ENCODE data around the gene DEFB108B.
"Not testable (repeated sequence)": the region's sequence is repeated elsewhere in the genome, so short reads cannot be mapped to it uniquely, and the experiment has no call there.

Gene DEFB108B

DNA sequence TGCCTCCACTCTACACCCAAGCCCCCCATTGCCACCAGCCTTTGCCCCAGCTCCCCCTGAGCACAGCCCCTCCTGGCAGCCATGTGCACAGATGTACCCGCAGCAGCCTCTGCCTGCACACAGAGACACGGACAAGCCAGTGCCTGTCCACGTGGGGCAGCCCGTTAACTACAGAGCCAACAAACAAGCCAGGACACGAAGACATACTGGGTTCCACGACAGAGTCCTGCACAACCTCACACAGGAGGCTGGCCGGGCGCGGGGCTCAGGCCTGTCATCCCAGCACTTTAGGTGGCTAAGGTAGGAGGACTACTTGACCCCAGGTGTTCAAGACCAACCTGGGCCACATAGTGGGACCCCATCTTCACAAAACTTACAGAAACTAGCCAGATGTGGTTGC, 36.2 kb upstream of the DEFB108B start:
- H3K27ac ChIP-seq; H3K4me3 ChIP-seq (ENCODE audit: low read depth, low read length); DNase-seq; H3K9me3 ChIP-seq (ENCODE audit: severe bottlenecking); H3K27me3 ChIP-seq (ENCODE audit: insufficient read depth, low read depth, severe bottlenecking); H3K36me3 ChIP-seq: not testable (repeated sequence)

DNA sequence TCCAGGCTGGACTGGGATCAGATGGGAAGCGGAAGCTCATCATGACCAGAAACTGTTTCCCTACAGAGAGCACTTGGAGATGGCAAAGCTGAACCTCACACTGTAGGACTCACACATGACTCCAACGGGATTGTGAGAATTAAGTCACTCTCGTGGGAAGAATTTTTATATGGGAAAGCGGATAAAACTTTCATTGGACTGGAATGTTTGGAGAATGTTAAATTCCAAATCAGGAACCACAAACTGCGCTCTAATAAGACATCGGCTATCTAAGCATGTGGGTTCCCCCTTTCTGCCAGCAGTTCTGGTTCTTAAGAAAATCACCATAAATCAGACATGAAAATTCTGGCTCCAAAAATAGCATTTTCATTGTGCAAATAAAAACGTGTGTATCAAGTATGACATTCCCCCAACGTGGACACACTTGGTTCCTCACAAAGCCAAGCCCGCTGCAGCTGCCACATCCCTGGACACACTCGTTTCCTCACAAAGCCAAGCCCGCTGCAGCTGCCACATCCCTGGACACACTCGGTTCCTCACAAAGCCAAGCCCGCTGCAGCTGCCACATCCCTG, 33.4 kb upstream of the DEFB108B start:
- not testable (repeated sequence) for H3K27ac ChIP-seq; H3K9me3 ChIP-seq (ENCODE audit: severe bottlenecking); H3K27me3 ChIP-seq (ENCODE audit: insufficient read depth, low read depth, severe bottlenecking); H3K4me3 ChIP-seq (ENCODE audit: low read depth, low read length); DNase-seq; H3K36me3 ChIP-seq

DNA sequence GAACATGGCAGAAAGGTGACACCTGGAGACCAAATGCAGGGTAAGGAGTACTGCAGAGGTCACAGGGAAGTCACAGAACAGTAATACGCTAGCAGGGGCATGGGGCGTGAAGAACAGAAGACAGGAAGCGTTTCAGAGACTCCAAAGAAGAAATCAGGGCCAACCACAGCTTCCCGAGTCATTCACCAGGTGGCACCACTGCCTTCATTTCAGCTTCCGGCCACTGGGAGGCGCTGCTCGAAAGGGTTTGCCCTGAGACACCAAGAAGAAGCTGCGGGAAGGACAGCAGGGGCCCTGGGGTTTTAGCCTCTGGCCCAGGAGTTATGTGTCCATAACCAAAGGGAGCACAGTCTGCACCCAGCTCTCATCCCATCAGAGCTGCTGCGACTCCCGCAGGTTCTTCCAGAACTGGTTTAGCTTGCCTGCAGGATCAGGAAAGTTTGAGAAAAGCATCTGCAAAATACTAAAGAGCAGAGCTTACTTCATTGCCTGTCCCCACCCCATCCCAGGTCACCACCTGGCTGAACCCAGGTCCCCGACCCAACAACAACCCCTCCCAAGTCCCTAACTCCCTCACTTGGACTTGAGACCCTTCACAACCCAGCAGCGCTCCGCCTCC, 32.6 kb upstream of the DEFB108B start:
- DNase-seq: peak; percentile 86
- not testable (repeated sequence) for H3K27me3 ChIP-seq (ENCODE audit: insufficient read depth, low read depth, severe bottlenecking); H3K4me3 ChIP-seq (ENCODE audit: low read depth, low read length); H3K27ac ChIP-seq; H3K36me3 ChIP-seq; H3K9me3 ChIP-seq (ENCODE audit: severe bottlenecking)
- TF ChIP-seq, protein P1, sequence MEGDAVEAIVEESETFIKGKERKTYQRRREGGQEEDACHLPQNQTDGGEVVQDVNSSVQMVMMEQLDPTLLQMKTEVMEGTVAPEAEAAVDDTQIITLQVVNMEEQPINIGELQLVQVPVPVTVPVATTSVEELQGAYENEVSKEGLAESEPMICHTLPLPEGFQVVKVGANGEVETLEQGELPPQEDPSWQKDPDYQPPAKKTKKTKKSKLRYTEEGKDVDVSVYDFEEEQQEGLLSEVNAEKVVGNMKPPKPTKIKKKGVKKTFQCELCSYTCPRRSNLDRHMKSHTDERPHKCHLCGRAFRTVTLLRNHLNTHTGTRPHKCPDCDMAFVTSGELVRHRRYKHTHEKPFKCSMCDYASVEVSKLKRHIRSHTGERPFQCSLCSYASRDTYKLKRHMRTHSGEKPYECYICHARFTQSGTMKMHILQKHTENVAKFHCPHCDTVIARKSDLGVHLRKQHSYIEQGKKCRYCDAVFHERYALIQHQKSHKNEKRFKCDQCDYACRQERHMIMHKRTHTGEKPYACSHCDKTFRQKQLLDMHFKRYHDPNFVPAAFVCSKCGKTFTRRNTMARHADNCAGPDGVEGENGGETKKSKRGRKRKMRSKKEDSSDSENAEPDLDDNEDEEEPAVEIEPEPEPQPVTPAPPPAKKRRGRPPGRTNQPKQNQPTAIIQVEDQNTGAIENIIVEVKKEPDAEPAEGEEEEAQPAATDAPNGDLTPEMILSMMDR (IDR thresholded peaks at IDR 0.05; ENCODE audit: low read depth, low read length): peak; percentile 91

DNA sequence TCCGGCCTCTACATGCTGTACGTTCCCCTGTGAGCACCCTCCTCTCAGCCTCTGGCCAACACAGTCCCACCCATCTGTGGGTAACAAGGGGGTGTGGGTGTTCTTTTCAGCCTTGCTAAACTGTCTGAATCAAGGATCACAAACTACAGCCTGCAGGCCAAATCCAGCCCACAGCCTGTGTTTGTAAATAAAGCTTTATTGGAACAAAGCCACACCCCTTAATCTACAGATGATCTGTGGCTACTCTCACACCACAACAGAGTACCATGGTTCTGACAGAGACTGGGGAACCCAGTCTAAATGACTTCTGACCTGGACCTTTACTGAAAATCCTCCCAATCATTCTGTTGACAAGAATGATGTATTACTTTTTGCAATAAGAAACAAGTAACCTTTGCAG, 32.0 kb upstream of the DEFB108B start:
- H3K9me3 ChIP-seq (ENCODE audit: severe bottlenecking); H3K36me3 ChIP-seq; H3K4me3 ChIP-seq (ENCODE audit: low read depth, low read length); H3K27ac ChIP-seq; DNase-seq; H3K27me3 ChIP-seq (ENCODE audit: insufficient read depth, low read depth, severe bottlenecking): not testable (repeated sequence)

DNA sequence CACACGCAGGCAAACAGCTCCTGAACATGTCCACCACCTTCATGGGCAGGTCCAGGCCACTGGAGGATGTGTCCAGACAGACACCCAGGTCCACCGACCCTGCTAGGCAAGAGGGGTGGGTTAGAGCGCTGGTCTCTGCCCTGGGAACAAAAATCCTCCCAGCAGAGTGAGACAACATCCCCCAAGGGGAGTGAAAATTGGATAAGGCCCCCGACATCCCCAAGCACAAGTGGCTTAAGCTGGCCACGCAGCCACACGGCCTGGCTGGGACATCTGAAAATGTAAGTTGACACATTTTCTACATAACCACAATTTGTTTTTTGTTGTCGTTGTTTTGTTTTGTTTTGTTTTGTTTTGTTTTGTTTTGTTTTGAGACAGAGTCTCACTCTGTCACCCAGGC, 30.1 kb upstream of the DEFB108B start:
- not testable (repeated sequence) for H3K27me3 ChIP-seq (ENCODE audit: insufficient read depth, low read depth, severe bottlenecking); H3K36me3 ChIP-seq; DNase-seq; H3K27ac ChIP-seq; H3K9me3 ChIP-seq (ENCODE audit: severe bottlenecking); H3K4me3 ChIP-seq (ENCODE audit: low read depth, low read length)

DNA sequence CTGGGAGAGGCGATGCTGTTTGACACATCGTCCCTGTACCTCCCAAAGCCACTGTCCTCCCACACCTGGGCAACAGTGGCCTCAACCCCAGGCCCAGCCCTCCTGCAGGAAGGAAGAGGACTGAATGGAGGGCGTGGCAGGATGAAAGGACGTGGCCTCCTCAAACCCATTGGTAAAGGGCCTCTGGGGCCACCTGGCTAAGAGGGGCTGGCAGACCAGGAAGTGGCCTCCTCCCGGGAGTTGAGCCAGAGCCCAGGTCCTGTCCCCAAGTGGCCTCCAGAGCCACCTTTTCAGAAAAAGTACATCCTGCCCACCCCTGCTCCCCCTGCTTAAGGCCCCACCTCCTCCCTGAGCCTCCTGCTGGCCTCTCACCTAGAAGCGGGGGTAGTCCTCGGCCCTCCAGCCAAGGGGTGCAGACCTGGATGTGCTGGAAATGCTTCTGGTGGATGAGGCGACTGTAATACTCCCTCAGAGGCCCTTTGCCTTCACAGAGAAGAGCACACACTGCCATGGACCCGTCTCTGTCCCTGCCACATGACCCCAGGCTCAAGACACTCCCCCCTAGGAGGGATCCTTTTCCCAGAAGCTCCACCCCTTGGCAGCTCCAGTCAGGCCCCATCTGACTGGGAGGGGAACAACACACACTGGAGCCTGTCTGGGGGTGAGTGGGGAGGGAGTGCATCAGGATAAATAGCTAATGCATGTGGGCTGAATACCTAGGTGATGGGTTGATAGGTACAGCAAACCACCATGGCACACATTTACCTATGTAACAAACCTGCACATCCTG, 28.6 kb upstream of the DEFB108B start:
- H3K27ac ChIP-seq; H3K36me3 ChIP-seq; H3K4me3 ChIP-seq (ENCODE audit: low read depth, low read length); H3K9me3 ChIP-seq (ENCODE audit: severe bottlenecking); H3K27me3 ChIP-seq (ENCODE audit: insufficient read depth, low read depth, severe bottlenecking); DNase-seq: not testable (repeated sequence)

DNA sequence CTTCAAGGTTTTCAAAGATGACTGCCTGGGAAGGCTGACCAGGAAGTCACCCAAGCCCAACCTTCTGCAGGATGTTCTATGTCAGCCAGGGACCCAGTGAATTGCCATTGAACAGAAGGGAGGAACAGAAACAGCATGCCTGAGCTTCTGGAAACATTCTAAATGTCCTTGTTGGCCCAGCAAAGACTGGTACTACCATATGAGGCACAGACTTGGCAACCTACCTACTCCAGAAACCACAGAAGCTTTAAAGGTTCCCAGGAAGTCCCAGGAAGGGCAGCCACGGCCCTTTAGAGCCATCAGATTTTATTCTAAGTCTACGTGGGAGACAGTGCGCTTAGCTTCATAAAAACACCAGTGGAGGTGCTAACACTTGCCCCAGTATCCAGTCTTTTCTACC, 20.5 kb upstream of the DEFB108B start:
- DNase-seq: not testable (repeated sequence)

DNA sequence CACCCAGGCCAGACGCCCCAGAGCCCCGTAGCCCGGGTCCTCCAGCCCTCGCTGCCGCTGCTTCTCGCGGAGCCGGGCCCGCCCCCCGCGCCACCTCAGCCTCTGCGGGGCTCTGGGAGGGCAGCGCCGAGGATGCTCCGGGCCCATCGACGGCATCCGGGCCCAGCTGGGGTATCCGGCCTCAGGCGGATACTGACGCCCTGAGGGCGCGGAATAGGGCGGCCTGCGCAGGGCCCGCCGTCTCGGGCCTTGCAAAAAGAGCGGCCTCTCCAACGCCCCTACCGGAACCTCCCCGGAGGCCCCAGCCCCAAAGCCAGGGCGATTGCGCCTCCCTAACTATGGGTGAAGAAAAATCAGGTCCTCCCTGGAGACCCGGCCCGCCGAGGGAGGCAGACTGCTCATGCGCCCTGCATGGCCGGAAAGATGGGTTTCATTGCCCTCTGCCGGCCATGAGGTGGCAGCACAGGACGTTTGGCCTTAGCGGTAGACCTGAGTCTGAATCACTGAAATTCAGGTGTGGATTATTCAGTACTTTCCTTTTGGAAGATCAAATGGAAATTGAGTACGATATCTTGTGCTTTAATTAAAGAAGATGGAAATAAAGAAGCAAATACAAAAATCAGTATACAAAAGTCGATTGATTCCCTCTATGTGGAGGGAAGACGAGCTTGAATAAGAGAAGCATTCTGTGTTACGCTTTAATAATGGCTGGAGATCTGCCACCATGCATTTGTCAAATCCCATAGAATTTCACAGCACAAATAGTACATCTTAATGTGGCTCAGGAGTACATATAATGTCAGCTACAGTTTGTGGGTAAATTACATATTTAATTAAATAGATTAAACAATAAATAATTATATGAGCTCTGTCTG, 19.3 kb upstream of the DEFB108B start:
- H3K27ac ChIP-seq; H3K36me3 ChIP-seq; H3K9me3 ChIP-seq (ENCODE audit: severe bottlenecking); H3K27me3 ChIP-seq (ENCODE audit: insufficient read depth, low read depth, severe bottlenecking): not testable (repeated sequence)
- H3K4me3 ChIP-seq (ENCODE audit: low read depth, low read length): peak overlapping the region; percentile 38
- TF ChIP-seq, protein P1 (IDR thresholded peaks at IDR 0.05; ENCODE audit: low read depth, low read length): peak; percentile 66
- peak; percentile 78 for DNase-seq

More for the DNA sequence above, 20.5 kb upstream of the DEFB108B start:
- H3K36me3 ChIP-seq; H3K27ac ChIP-seq; H3K9me3 ChIP-seq (ENCODE audit: severe bottlenecking); H3K4me3 ChIP-seq (ENCODE audit: low read depth, low read length); H3K27me3 ChIP-seq (ENCODE audit: insufficient read depth, low read depth, severe bottlenecking): not testable (repeated sequence)

DNA sequence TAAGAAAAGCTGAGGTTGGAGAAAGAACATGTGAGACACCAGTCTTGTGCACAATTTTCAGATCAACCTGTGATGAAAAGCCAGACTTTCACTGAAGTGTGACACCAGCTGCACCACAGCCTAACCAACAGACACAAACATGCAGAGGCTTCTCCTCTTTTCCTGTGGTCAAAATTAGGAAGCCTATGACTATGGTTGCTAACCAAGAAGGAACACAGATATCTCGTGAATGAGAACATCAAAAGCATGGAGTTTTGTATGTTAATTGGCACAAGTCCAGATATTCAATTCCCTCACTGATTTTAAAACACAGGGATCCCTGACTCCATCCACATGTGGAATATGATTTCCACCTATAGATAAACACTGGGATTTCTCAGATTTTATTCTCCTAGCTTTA, 11.5 kb upstream of the DEFB108B start:
- not testable (repeated sequence) for H3K27me3 ChIP-seq (ENCODE audit: insufficient read depth, low read depth, severe bottlenecking); H3K4me3 ChIP-seq (ENCODE audit: low read depth, low read length); H3K27ac ChIP-seq; H3K36me3 ChIP-seq; H3K9me3 ChIP-seq (ENCODE audit: severe bottlenecking); DNase-seq

DNA sequence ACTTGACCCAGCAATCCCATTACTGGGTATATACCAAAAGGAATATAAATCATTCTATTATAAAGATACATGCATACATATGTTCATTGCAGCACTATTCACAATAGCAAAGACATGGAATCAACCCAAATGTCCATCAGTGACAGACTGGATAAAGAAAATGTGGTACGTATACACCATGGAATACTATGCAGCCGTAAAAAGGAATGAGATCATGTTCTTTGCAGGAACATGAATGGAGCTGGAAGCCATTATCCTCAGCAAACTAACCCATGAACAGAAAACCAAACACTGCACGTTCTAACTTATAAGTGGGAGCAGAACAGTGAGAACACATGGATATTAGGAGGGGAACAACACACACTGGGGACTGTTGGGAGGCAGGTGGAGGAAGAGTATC, 3.8 kb upstream of the DEFB108B start:
- H3K36me3 ChIP-seq; H3K4me3 ChIP-seq (ENCODE audit: low read depth, low read length); H3K27ac ChIP-seq; H3K9me3 ChIP-seq (ENCODE audit: severe bottlenecking); DNase-seq; H3K27me3 ChIP-seq (ENCODE audit: insufficient read depth, low read depth, severe bottlenecking): not testable (repeated sequence)

DNA sequence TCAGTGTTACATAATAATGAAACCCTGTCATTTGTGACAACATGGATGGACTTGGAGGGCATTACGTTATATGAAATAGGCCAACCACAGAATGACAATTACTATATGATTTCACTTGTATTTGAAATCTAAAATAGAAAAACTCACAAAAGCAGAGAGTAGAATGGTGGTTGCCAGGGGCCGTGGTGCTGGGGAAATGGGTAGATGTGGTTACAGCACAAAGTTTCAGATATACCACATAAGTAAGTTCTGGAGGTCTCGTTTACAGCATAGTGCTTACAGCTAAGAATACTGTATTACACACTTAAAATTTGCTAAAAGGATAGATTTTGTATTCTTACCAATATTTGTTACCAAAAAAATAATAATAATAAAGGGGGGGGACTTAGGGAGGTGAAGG, 3.3 kb upstream of the DEFB108B start:
- not testable (repeated sequence) for H3K27ac ChIP-seq; H3K36me3 ChIP-seq; DNase-seq; H3K9me3 ChIP-seq (ENCODE audit: severe bottlenecking); H3K4me3 ChIP-seq (ENCODE audit: low read depth, low read length); H3K27me3 ChIP-seq (ENCODE audit: insufficient read depth, low read depth, severe bottlenecking)

DNA sequence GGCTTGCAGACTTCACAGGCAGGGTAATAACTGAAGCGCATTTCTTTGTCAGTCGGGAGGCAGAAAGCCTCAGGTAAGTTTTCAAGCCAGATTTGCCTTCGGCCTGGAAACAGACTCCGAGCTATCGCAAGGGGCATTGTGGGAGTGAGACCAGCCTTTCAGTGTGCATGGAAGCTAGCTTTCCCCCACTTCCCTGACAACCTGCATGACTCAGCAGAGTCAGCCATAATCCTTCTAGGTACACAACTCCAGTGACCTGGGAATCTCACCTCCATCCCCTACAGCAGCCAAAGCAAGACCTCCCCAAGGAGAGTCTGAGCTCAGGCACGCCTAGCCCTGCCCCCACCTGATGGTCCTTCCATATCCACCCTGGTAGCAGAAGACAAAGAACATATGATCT, 9.7 kb downstream of the DEFB108B start:
- H3K4me3 ChIP-seq (ENCODE audit: low read depth, low read length); H3K9me3 ChIP-seq (ENCODE audit: severe bottlenecking): not testable (repeated sequence)

More for the DNA sequence above, 9.7 kb downstream of the DEFB108B start:
- DNase-seq; H3K27me3 ChIP-seq (ENCODE audit: insufficient read depth, low read depth, severe bottlenecking); H3K36me3 ChIP-seq: not testable (repeated sequence)
- 0 out of 2 replicates have a peak overlapping the region, but pooled peaks have one; percentile 28 for H3K27ac ChIP-seq
